Keratinocyte (primary cell): ENCODE measurements around the gene SCGB1A1. TPM values are rescaled to one million over a fixed set of nuclear protein-coding genes. Genes with fewer than 3 reads are reported as not detected.

Experiments
- DNase-seq: peaks from one replicate; pipeline ENCODE4 v3.0.0-alpha.2; 2011; ENCODE audit warnings: low read depth, missing footprints, low spot score
- FAIRE-seq: peaks from 2 replicates; lab custom pipeline; 2011; peaks lifted over from hg19 to GRCh38; lab: Jason Lieb, UNC
- H2AFZ ChIP-seq: 2 replicates; pipeline ENCODE4 v1.6.0; 2012; ENCODE audit warnings: low read length, control low read depth, inconsistent platforms; ENCODE audit not compliant: control insufficient read depth
- H3K27ac ChIP-seq: 2 replicates; pipeline ENCODE4 v1.5.1; 2011; ENCODE audit warnings: low read length; ENCODE audit not compliant: control insufficient read depth, insufficient read depth
- H3K27me3 ChIP-seq: 3 replicates; pipeline ENCODE4 v1.6.0; 2011; ENCODE audit warnings: low read length; ENCODE audit not compliant: control insufficient read depth, insufficient read depth; ENCODE audit errors: extremely low read depth
- H3K36me3 ChIP-seq, 2 experiments: 2 replicates in 1 of 2; 3 replicates in 1 of 2; pipeline ENCODE4 v1.5.1; 2011; ENCODE audit warnings: low read length in 2 of 2, mild to moderate bottlenecking in 1 of 2; ENCODE audit not compliant: control insufficient read depth in 2 of 2, insufficient read depth in 2 of 2; ENCODE audit errors: extremely low read depth in 1 of 2
- H3K4me1 ChIP-seq: 3 replicates; pipeline ENCODE4 v1.5.1; 2011; ENCODE audit warnings: low read length; ENCODE audit not compliant: control insufficient read depth, insufficient read depth; ENCODE audit errors: extremely low read depth
- H3K4me2 ChIP-seq: 3 replicates; pipeline ENCODE4 v1.6.0; 2011; ENCODE audit warnings: low read depth, low read length; ENCODE audit not compliant: control insufficient read depth, insufficient read depth; ENCODE audit errors: extremely low read depth
- H3K4me3 ChIP-seq, 3 experiments: fragments of 200-600 bp in 1 of 3; sonication (generic) in 1 of 3; 2 replicates in 2 of 3; 3 replicates in 1 of 3; pipeline ENCODE4 v1.5.1; 2011 to 2016; ENCODE audit warnings: low read length in 3 of 3, mild to moderate bottlenecking in 3 of 3, control low read depth in 2 of 3, inconsistent platforms in 1 of 3, low read depth in 1 of 3, mixed read lengths in 1 of 3, mixed run types in 1 of 3, moderate library complexity in 1 of 3; ENCODE audit not compliant: control insufficient read depth in 2 of 3, insufficient read depth in 2 of 3; ENCODE audit errors: extremely low read depth in 1 of 3
- H3K79me2 ChIP-seq: 2 replicates; pipeline ENCODE4 v1.6.0; 2012; ENCODE audit warnings: low read length; ENCODE audit not compliant: control insufficient read depth, insufficient read depth
- H3K9ac ChIP-seq: 3 replicates; pipeline ENCODE4 v1.6.0; 2011; ENCODE audit warnings: low read length; ENCODE audit not compliant: control insufficient read depth, insufficient read depth; ENCODE audit errors: extremely low read depth
- H3K9me1 ChIP-seq: 3 replicates; pipeline ENCODE4 v1.6.0; 2011; ENCODE audit warnings: low read length; ENCODE audit not compliant: control insufficient read depth, insufficient read depth; ENCODE audit errors: extremely low read depth
- H3K9me3 ChIP-seq: 2 replicates; pipeline ENCODE4 v1.5.1; 2012; ENCODE audit warnings: low read depth, low read length; ENCODE audit not compliant: control insufficient read depth
- H4K20me1 ChIP-seq: 3 replicates; pipeline ENCODE4 v1.6.0; 2011; ENCODE audit warnings: low read length; ENCODE audit not compliant: control insufficient read depth, insufficient read depth; ENCODE audit errors: extremely low read depth
- CTCF ChIP-seq, 3 experiments: IDR thresholded peaks in 1 of 3; conservative IDR thresholded peaks in 1 of 3; optimal IDR thresholded peaks in 1 of 3; 2 replicates in 2 of 3; 3 replicates in 1 of 3; pipeline versions ENCODE3 to v1.5.1; 2011; ENCODE audit warnings: low read length in 3 of 3, mild to moderate bottlenecking in 3 of 3, moderate library complexity in 2 of 3, control low read depth in 1 of 3, inconsistent platforms in 1 of 3; ENCODE audit not compliant: insufficient read depth in 2 of 3; ENCODE audit errors: extremely low read depth in 1 of 3
- EZH2 ChIP-seq: IDR thresholded peaks from one replicate; pipeline ENCODE4 v1.6.1; 2012; ENCODE audit warnings: inconsistent platforms, mild to moderate bottlenecking, low read length, moderate library complexity
- dilution Hi-C: fragments of 300-500 bp; cut with MboI; formaldehyde crosslinking; loops from one replicate; pipeline ENCODE4 v1.7.0; 2020; ENCODE audit warnings: low sequenced_read_pairs; ENCODE audit not compliant: extremely low pct_ligation_motif_present
- polyA plus RNA-seq, 5 experiments: library from polyadenylated mRNA; depleted of rRNA in 3 of 5; stranded (reverse) in 3 of 5; stranded (forward) in 1 of 5; unstranded in 1 of 5; fragments of >200 nt; gene quantifications; 1 replicate in 1 of 5; 2 replicates in 3 of 5; 3 replicates in 1 of 5; pipeline versions ENCODE4 v1.2.1 to v1.2.3, GENCODE V29; 2011 to 2012; ENCODE audit warnings: missing spikeins in 2 of 5, low read depth in 1 of 5, low replicate concordance in 1 of 5

The SCGB1A1 gene
- polyA plus RNA-seq, 1 donor (not counting 4 experiments of a cell fraction or from before 2014, with no cell fraction given) = not detected

DNA sequence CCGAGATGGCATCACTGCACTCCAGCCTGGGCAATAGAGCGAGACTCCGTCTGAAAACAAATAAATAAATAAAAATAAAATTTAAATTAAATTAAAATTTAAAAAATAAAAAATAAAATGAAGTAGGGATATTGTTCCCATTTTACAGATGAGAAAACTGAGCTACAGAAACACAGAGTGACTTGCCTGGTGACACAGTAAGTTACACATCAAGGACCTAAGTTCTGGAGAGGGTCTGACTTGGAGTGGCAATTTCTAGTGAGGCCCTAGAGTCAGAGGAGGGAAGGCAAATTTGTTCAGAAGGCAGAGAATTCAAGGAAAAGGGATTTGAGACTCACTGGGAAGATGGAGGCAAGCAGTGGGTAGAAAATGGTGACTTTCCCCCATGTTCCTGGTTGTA, 2.0 kb downstream of the SCGB1A1 start:
- peaks cover 9% of the 10 kb centered on the region for H3K27me3 ChIP-seq
- TF ChIP-seq EZH2 (no peak), CTCF (optimal IDR thresholded peaks at IDR 0.05 in 1 of 3, IDR thresholded peaks at IDR 0.05 in 1 of 3, conservative IDR thresholded peaks at IDR 0.05 in 1 of 3; ENCODE audit: extremely low read depth in 1 of 3, insufficient read depth in 2 of 3, low read length in 3 of 3) (no peak)
- no peak overlapping the region for H3K4me3 ChIP-seq
- H3K27ac ChIP-seq = no peak overlapping the region
- DNase-seq (no peak), FAIRE-seq (no peak)
- no peaks in the 10 kb centered on the region for H4K20me1 ChIP-seq
- no peaks in the 10 kb centered on the region for H3K9me1 ChIP-seq
- no peak overlapping the region for H3K9ac ChIP-seq
- H3K9me3 ChIP-seq = no peaks in the 10 kb centered on the region
- dilution Hi-C loops = no loop called here
- no peaks in the 10 kb centered on the region for H3K79me2 ChIP-seq
- H3K36me3 ChIP-seq = no peaks in the 10 kb centered on the region
- no peak overlapping the region for H2AFZ ChIP-seq
- no peaks in the 10 kb centered on the region for H3K4me1 ChIP-seq
- H3K4me2 ChIP-seq = no peak overlapping the region

DNA sequence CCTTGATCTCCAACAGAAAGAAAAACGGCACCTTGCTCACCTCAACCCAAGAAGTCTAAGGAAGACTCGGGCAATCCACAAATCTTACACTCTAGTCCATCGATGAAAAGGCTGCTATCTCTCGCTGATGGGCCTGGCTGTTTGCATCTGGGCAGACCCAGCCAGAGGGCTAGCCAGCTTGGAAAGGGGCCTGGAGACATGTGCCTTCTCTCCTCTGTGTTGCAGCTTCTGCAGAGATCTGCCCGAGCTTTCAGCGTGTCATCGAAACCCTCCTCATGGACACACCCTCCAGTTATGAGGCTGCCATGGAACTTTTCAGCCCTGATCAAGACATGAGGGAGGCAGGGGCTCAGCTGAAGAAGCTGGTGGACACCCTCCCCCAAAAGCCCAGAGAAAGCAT, 3.2 kb downstream of the SCGB1A1 start:
- Histone ChIP-seq H3K9ac (no peak overlapping the region), H3K9me1 (no peaks in the 10 kb centered on the region), H3K4me2 (no peak overlapping the region), H4K20me1 (no peaks in the 10 kb centered on the region), H2AFZ (no peak overlapping the region), H3K36me3 (no peaks in the 10 kb centered on the region), H3K9me3 (no peaks in the 10 kb centered on the region), H3K27me3 (peaks cover 9% of the 10 kb centered on the region), H3K79me2 (no peaks in the 10 kb centered on the region), H3K4me3 (no peak overlapping the region), H3K27ac (no peak overlapping the region), H3K4me1 (no peaks in the 10 kb centered on the region)
- dilution Hi-C loops = no loop called here
- no peak for FAIRE-seq
- TF ChIP-seq CTCF (optimal IDR thresholded peaks at IDR 0.05 in 1 of 3, IDR thresholded peaks at IDR 0.05 in 1 of 3, conservative IDR thresholded peaks at IDR 0.05 in 1 of 3; ENCODE audit: extremely low read depth in 1 of 3, insufficient read depth in 2 of 3, low read length in 3 of 3) (no peak), EZH2 (no peak)
- DNase-seq = no peak
